Colon (tissue), 2 donors: ENCODE data around the gene NLGN3.

Experiments used
- FAIRE-seq: peaks from 2 replicates; lab custom pipeline; 2012; peaks lifted over from hg19 to GRCh38; lab: Jason Lieb, UNC
- donor health status: control.
- donor health status: control.

NLGN3 gene

GRCh38 chrX:71144651-71145050, at the start of gene NLGN3:
Gene NLGN3, plus strand, starts transcription at chrX:71144841. Its CDS starts 2,909 bp downstream, at chrX:71147750.
- FAIRE-seq: no peak

DNA sequence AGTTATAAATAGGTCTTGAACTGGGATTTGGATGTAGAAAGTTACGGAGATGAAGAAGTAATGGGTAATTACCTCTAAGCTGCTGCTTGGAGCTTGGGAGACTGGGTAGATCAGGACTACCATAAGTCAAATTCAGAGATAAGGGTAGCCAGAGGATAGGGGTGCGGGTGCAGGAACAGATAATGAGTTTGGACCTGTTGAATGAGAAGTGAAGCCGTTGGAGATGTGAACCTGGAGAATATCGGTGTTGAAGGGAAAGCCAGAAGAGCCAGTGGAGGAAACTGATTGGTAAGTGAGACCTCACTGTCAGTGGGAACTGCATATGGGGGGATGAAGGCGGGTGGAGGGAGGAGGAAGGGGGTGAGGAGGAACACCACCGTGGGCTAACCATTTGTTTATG, 49.6 kb upstream of the NLGN3 start:
- no peak for FAIRE-seq

DNA sequence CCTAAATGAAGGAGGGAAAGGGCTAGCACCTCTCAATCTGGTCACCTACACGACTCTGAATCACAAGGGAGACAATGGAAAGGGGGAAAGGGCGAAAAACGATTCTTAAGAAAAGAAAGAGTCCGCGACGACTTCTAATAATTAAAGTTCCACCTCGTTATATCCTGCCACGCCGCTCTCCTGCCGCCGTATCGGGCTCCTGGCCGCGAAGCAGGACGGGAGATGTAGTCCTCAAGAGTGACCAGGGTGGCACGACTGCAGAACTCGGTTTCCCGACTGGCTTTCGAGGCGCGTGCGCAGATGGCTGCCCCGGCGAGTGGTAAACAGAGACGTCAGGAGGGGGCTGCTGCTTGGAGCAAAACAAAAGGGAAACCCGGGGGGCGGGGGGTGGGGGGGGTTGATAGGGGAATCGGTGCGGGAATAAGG, 49.1 kb upstream of the NLGN3 start, which contains the start of gene FOXO4:
FOXO4 (plus strand) TSS at position 297 of the 426 bp plus-strand sequence. CDS start 678 bp downstream, outside the sequence.
- FAIRE-seq: no peak

DNA sequence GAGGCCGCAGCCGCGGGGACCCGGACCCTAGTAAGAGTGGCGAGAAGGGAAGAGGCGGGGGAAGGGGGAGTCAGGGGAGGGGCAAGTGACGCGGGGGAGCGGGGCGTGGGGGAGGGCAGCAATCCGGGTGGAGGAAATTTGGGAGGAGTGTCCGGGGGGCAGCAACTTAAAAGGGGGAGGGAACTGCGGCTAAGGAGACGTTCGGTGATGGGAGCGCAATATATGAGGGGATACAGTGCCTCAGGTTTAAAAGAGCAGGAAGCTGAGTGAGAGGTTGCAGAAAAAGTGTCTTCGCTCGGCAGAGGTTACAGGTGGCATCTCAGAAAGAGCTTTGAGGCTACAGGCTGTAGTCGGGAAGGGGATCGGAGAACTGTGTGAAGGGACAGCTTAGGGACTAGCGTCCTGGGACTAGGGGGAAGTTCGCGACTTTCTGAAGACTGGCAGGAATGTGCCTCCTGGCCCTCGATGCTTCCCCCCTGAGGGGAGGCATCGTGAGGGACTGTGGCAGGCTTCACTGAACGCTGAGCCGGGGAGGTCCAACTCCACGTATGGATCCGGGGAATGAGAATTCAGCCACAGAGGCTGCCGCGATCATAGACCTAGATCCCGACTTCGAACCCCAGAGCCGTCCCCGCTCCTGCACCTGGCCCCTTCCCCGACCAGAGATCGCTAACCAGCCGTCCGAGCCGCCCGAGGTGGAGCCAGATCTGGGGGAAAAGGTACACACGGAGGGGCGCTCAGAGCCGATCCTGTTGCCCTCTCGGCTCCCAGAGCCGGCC, 48.5 kb upstream of the NLGN3 start:
- FAIRE-seq: no peak

DNA sequence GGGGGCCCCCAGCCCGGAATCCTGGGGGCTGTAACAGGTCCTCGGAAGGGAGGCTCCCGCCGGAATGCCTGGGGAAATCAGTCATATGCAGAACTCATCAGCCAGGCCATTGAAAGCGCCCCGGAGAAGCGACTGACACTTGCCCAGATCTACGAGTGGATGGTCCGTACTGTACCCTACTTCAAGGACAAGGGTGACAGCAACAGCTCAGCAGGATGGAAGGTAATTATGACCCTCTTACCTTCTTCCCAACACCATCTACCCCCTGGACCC, 47.9 kb upstream of the NLGN3 start:
- FAIRE-seq: no peak

DNA sequence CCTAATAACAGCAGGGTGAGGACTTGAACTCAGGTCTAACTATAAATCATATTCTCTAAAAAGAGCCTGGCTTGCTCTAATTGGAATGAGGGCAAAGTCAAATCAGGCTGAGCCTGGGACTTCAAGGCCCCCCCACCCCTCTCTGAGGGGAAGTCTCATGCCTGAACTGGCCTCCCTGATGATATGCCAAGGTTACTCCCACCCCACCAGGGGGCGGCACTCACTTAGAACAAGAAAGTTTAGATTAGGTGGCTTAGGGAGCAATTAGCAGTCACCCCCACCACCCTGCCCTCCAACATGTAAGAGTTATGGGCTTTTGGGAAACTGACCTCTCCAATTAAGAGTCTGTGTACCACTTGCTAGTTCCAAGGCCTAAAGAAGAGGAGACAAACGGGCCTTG, 46.3 kb upstream of the NLGN3 start:
- no peak for FAIRE-seq

DNA sequence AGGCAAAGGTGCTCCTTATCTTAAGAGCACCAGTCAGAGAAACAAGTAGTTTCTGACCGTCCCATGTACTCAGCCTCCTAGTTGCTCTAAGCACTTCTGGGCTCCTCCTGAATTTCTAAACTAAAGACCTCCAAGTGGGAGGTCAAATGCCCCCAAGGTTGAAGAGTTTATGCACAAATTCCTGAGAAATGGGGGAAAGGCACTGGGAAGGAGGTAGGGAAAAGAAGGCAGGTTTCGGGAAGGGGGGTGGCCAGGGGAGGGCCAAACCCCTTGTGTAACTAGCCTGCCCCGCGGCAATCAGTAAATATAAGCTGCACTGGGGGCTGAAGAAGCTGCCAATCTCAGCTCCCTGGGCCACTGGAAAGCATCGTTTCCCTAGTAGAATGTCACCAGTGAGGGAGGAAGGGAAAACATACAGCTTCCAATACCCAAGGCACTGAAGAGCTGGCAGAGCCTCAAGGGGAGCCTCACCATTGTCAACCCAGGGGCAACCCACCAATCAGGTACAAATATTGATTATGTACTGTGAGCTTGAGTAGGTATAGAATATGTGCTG, 45.6 kb upstream of the NLGN3 start:
- FAIRE-seq: no peak

GRCh38 chrX:71099736-71100135, 44.9 kb upstream of the NLGN3 start:
- no peak for FAIRE-seq

- FAIRE-seq: no peak
Observed at GRCh38 chrX:71100581-71101505, 43.8 kb upstream of the NLGN3 start.

DNA sequence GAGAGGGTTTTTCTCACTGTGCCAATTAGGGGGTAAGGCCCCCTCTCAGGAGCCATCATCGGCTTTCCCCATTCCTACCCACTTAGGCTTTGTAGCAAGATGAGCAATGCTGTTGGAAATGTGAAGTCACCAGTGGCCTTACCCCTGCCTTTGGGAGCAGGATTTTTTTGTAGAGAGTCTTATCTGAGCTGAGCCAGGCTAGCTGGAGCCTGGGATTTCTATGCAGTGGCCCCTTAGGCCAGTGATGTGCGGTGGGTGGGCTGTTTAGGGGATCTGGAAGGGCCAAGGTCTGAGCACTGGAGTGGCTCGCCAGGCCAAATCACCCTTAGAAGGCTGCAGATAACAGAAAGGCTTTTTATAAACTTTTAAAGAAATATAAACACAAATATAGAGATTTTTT, 42.3 kb upstream of the NLGN3 start:
- no peak for FAIRE-seq

- no peak for FAIRE-seq
Observed at GRCh38 chrX:71103110-71103983, 41.3 kb upstream of the NLGN3 start.

DNA sequence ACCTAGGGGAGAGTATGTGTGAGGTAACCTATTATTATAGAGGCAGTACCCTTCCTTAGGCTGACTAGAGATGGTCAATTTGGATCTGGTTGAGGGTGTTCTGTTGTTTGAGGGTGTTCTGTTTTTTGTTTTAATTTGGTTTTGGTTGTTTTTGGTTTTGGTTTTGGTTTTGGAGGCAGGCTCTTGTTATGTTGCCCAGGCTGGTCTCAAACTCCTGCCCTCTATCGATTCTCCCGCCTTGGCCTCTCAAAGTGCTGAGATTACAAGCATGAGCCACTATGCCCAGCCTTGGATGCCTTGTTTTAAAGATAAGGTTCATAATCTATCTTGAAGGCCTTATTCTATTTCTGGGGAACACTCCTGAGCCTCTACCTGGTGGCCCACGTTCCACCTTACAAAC, 39.0 kb upstream of the NLGN3 start:
- FAIRE-seq: no peak

GRCh38 chrX:71106427-71106826, 38.2 kb upstream of the NLGN3 start, which contains the start of gene CXorf65:
Gene CXorf65, minus strand, starts transcription at chrX:71106740. Its CDS starts 184 bp downstream, at chrX:71106556.
- no peak for FAIRE-seq

- no peak for FAIRE-seq
Observed at GRCh38 chrX:71107245-71107644, 37.4 kb upstream of the NLGN3 start.

DNA sequence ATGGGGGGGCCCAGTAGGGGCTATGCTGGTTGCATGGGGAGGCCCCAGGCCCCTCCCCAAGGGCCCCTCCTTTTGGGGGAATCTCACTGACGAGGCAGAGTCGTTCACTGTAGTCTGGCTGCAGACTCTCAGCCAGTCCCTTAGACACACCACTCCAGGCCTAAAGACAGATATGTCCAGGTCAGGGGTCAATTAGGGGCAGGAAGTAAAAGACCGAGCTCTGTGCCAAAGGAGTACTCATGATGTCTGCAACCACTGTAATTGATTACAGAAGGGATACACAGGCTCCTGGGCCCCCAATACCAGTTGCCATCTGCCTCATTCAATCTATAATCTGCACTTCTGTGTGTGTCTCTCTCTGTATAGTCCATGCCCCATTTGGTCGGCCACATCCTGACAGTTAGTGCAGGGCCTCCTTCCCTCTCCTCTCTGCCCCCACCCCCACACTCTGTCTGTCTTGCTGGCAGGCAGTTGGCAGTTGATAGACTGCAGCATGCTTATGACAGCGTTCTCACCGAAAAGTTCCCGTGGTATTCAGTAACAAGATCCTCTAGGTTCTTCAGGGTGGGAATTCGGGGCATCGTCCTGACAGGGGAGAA, 36.8 kb upstream of the NLGN3 start:
- FAIRE-seq: no peak

- FAIRE-seq: no peak
Observed at GRCh38 chrX:71109051-71109450, 35.6 kb upstream of the NLGN3 start.

- FAIRE-seq: peak; percentile 31
Observed at GRCh38 chrX:71111141-71111843, 33.3 kb upstream of the NLGN3 start, which contains the start of gene IL2RG. Gene IL2RG, minus strand, starts transcription at chrX:71111577. Its CDS starts 38 bp downstream, at chrX:71111539.

DNA sequence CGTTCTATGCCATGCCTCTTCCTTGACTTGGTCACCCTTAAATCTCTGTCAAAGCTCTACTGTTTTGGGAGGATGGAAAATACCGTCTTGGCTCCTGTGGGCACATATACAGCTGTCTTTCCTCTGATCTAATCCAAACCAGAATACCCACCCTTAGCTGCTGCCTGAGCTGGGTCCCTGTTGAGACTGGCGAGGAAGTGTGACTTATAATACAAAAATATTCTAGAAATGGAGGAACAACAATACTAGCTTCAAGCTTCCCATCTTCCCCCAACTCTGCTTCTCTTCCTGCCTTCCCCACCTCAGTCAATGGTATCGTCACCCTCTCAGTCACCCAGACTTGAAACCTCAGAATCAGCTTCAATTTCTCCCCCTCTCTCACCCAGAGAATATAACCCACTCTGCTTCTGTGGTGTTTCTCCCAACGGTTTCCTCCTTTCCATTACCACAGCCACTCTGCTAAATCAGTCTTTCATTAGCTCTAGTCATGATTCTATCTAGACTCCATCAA, 32.7 kb upstream of the NLGN3 start:
- FAIRE-seq: no peak

GRCh38 chrX:71117358-71117757, 27.3 kb upstream of the NLGN3 start:
- FAIRE-seq: no peak
